Measurements from ENCODE around the gene MTFMT. TPM values are rescaled to one million over a fixed set of nuclear protein-coding genes. Genes with fewer than 3 reads are reported as not detected.

The MTFMT gene
- total and polyA plus RNA-seq, 12 donors = 5.2 to 42.8 (median 16.5) TPM

- H3K36me3 ChIP-seq (replicated peaks in 1 of 2) = peaks cover 0 to 79% of the 10 kb centered on the region in 2 donors
- H3K27ac ChIP-seq = no peak overlapping the region
- WGBS, 4 donors = 86 to 98% (median 91%) methylated on average over 5 of the region's 5 CpGs
These were observed 54.0 kb downstream of the MTFMT start for GRCh38 chr15:64975390-64975789.

GRCh38 chr15:64970698-64971097 is 58.7 kb downstream of the MTFMT start:
- Histone ChIP-seq H3K27ac (no peak overlapping the region), H3K9me3 (replicated peaks in 1 of 3) (no peaks in the 10 kb centered on the region), H3K4me1 (replicated peaks in 1 of 2) (no peaks in the 10 kb centered on the region), H3K4me3 (no peak overlapping the region), H3K36me3 (replicated peaks in 1 of 2) (peaks cover 0 to 74% of the 10 kb centered on the region in 2 donors), H3K27me3 (no peaks in the 10 kb centered on the region)
- WGBS, 4 donors = 84 to 91% (median 86%) methylated on average over 7 of the region's 7 CpGs
- DNase-seq = no peak
- no peak for TF ChIP-seq POLR2A (IDR thresholded peaks at IDR 0.05)
- TF ChIP-seq CTCF (IDR thresholded peaks at IDR 0.05) = no peak
- intact Hi-C loops (cut with DNase I) = no loop called here

More at GRCh38 chr15:64975390-64975789, 54.0 kb downstream of the MTFMT start:
- intact Hi-C loops (cut with DNase I) = no loop called here
- Histone ChIP-seq H3K9me3 (replicated peaks in 1 of 3) (no peaks in the 10 kb centered on the region), H3K27me3 (no peaks in the 10 kb centered on the region), H3K4me1 (replicated peaks in 1 of 2) (no peaks in the 10 kb centered on the region), H3K4me3 (no peak overlapping the region)
- TF ChIP-seq POLR2A (IDR thresholded peaks at IDR 0.05) (no peak), CTCF (IDR thresholded peaks at IDR 0.05) (no peak)
- DNase-seq = no peak

GRCh38 chr15:64969401-64969800 is 60.0 kb downstream of the MTFMT start:
- no peaks in the 10 kb centered on the region for H3K4me1 ChIP-seq (replicated peaks in 1 of 2)
- intact Hi-C loops (cut with DNase I) = no loop called here
- no peak overlapping the region for H3K4me3 ChIP-seq
- peaks cover 0 to 73% of the 10 kb centered on the region in 2 donors for H3K36me3 ChIP-seq (replicated peaks in 1 of 2)
- no peaks in the 10 kb centered on the region for H3K9me3 ChIP-seq (replicated peaks in 1 of 3)
- WGBS, 4 donors = 94 to 100% (median 100%) methylated on average over 1 of the region's 1 CpG
- no peak for TF ChIP-seq CTCF (IDR thresholded peaks at IDR 0.05)
- no peak for TF ChIP-seq POLR2A (IDR thresholded peaks at IDR 0.05)
- no peak overlapping the region for H3K27ac ChIP-seq
- no peaks in the 10 kb centered on the region for H3K27me3 ChIP-seq
- DNase-seq = no peak

GRCh38 chr15:64961013-64961412 is 68.4 kb downstream of the MTFMT start:
- H3K4me3 ChIP-seq = no peak overlapping the region
- intact Hi-C loops (cut with DNase I) = no loop called here
- 82 to 93% (median 88%) methylated on average over 5 of the region's 5 CpGs for WGBS, 4 donors
- H3K9me3 ChIP-seq (replicated peaks in 1 of 3) = no peaks in the 10 kb centered on the region
- no peak overlapping the region for H3K27ac ChIP-seq
- peaks cover 0 to 90% of the 10 kb centered on the region in 2 donors for H3K36me3 ChIP-seq (replicated peaks in 1 of 2)
- H3K4me1 ChIP-seq (replicated peaks in 1 of 2) = no peaks in the 10 kb centered on the region
- no peaks in the 10 kb centered on the region for H3K27me3 ChIP-seq
- TF ChIP-seq POLR2A (IDR thresholded peaks at IDR 0.05) = no peak
- TF ChIP-seq CTCF (IDR thresholded peaks at IDR 0.05) = no peak
- DNase-seq = no peak

Measured in adrenal gland (tissue), 12 donors.